HCT116 (cell line): Measurements from ENCODE around the gene DMBT1. TPM values are rescaled to one million over a fixed set of nuclear protein-coding genes. Genes with fewer than 3 reads are reported as not detected.

Source experiments
- ATAC-seq: fragments of 200-7000 bp; cut with Tn5 transposase; 2 replicates; pipeline ENCODE4 v1.9.1; 2020; ENCODE audit warnings: mild to moderate bottlenecking, moderate library complexity
- BruUV-seq: library from RNA; stranded (reverse); fragments of 400-500 nt; replicated peaks from 2 replicates; lab custom pipeline; 2021; lab: Mats Ljungman, UMichigan
- CTCF ChIA-PET: fragments of 300-600 bp; sonication (Branson Sonifier 250); formaldehyde crosslinking; loops from one replicate; lab custom pipeline; 2021; ENCODE audit warnings: antibody characterized with exemption; lab: Charles Lee
- POLR2A ChIA-PET: fragments of 300-600, 350-600 bp; sonication (Branson Sonifier 250); formaldehyde crosslinking; loops from one replicate; lab custom pipeline; 2021; ENCODE audit warnings: antibody characterized with exemption; lab: Charles Lee
- RAD21 ChIA-PET, 2 experiments: fragments of 300-600 bp; sonication (Branson Sonifier 250); formaldehyde crosslinking; loops; one replicate each; lab custom pipeline; 2023; ENCODE audit warnings: low total read pairs in 2 of 2; ENCODE audit not compliant: uncharacterized antibody in 2 of 2, unreplicated experiment in 2 of 2, low non-redundant PET in 1 of 2; lab: Charles Lee
- DNase-seq: peaks from one replicate; pipeline ENCODE4 v3.0.0-alpha.2; 2010; ENCODE audit warnings: low read depth, low spot score
- H2AFZ ChIP-seq: fragments of 200-600 bp; shearing (Covaris generic), sonication (generic); 2 replicates; pipeline ENCODE4 v1.6.1; 2017; ENCODE audit warnings: low read depth, mixed run types, mixed read lengths, antibody characterized with exemption, low read length; ENCODE audit not compliant: poor library complexity, severe bottlenecking
- H3K27ac ChIP-seq: 2 replicates; pipeline ENCODE4 v1.5.1; 2012; ENCODE audit warnings: low read depth, low read length
- H3K27me3 ChIP-seq: fragments of 200-600 bp; sonication (generic); 2 replicates; pipeline ENCODE4 v1.6.1; 2016; ENCODE audit warnings: mixed run types, low read length, mixed read lengths; ENCODE audit not compliant: insufficient read depth
- H3K36me3 ChIP-seq, 2 experiments: fragments of 200-500 bp in 1 of 2; fragments of 200-600 bp in 1 of 2; sonication (Bioruptor generic) in 1 of 2; sonication (generic) in 1 of 2; 2 replicates each; pipeline versions ENCODE4 v1.5.1 to v1.6.1; 2014 to 2016; ENCODE audit warnings: low read length in 2 of 2, inconsistent platforms in 1 of 2, mixed read lengths in 1 of 2, mixed run types in 1 of 2; ENCODE audit not compliant: insufficient read depth in 2 of 2, control insufficient read depth in 1 of 2
- H3K4me1 ChIP-seq, 2 experiments: fragments of 200-600 bp in 1 of 2; sonication (generic) in 1 of 2; 2 replicates each; pipeline versions ENCODE4 v1.5.1 to v1.6.1; 2012 to 2017; ENCODE audit warnings: low read length in 2 of 2, inconsistent platforms in 1 of 2, mild to moderate bottlenecking in 1 of 2, mixed read lengths in 1 of 2, mixed run types in 1 of 2, moderate library complexity in 1 of 2; ENCODE audit not compliant: insufficient read depth in 2 of 2, control insufficient read depth in 1 of 2
- H3K4me2 ChIP-seq: fragments of 200-600 bp; sonication (generic); 2 replicates; pipeline ENCODE4 v1.6.1; 2017; ENCODE audit warnings: mixed run types, low read length, mixed read lengths
- H3K4me3 ChIP-seq, 2 experiments: fragments of 200-600 bp in 1 of 2; sonication (generic) in 1 of 2; replicated peaks in 1 of 2; 2 replicates each; pipeline ENCODE4 v1.5.1; 2011 to 2016; ENCODE audit warnings: low read length in 2 of 2, control low read depth in 1 of 2, low read depth in 1 of 2, mild to moderate bottlenecking in 1 of 2, mixed read lengths in 1 of 2, mixed run types in 1 of 2
- H3K79me2 ChIP-seq: fragments of 200-600 bp; sonication (generic); 2 replicates; pipeline ENCODE4 v1.6.1; 2017; ENCODE audit warnings: mild to moderate bottlenecking, mixed run types, low read length, moderate library complexity, mixed read lengths; ENCODE audit not compliant: insufficient read depth
- H3K9ac ChIP-seq: fragments of 200-600 bp; sonication (generic); 2 replicates; pipeline ENCODE4 v1.6.1; 2016; ENCODE audit warnings: low read length, mixed read lengths
- H3K9me2 ChIP-seq: fragments of 200-600 bp; sonication (generic), shearing (Covaris generic); 2 replicates; pipeline ENCODE4 v1.6.1; 2017; ENCODE audit warnings: mixed run types, mild to moderate bottlenecking, moderate library complexity; ENCODE audit not compliant: insufficient read depth
- H3K9me3 ChIP-seq, 2 experiments: fragments of 200-500 bp in 1 of 2; fragments of 200-600 bp in 1 of 2; sonication (Bioruptor generic) in 1 of 2; sonication (generic) in 1 of 2; 2 replicates each; pipeline ENCODE4 v1.6.1; 2014 to 2017; ENCODE audit warnings: low read length in 2 of 2, mixed read lengths in 2 of 2, inconsistent platforms in 1 of 2, low read depth in 1 of 2, mild to moderate bottlenecking in 1 of 2, mixed run types in 1 of 2, moderate library complexity in 1 of 2; ENCODE audit not compliant: control insufficient read depth in 1 of 2, insufficient read depth in 1 of 2
- H4K20me1 ChIP-seq: fragments of 200-600 bp; sonication (generic), shearing (Covaris generic); 2 replicates; pipeline ENCODE4 v1.6.1; 2017; ENCODE audit warnings: mixed run types, mild to moderate bottlenecking, moderate library complexity; ENCODE audit not compliant: insufficient read depth
- CBX3 ChIP-seq: IDR thresholded peaks from 2 replicates; pipeline ENCODE4 v1.6.1; 2012; ENCODE audit warnings: low read depth
- EGR1 ChIP-seq: IDR thresholded peaks from 2 replicates; pipeline ENCODE4 v1.6.1; 2012; ENCODE audit warnings: low read depth
- ELF1 ChIP-seq: IDR thresholded peaks from 2 replicates; pipeline ENCODE4 v1.6.1; 2012; ENCODE audit warnings: low read depth, borderline replicate concordance
- EZH2 ChIP-seq: fragments of 200-600 bp; sonication (generic); IDR thresholded peaks from 2 replicates; pipeline ENCODE4 v1.6.1; 2017; ENCODE audit warnings: antibody characterized with exemption, mixed run types
- EZH2phosphoT487 ChIP-seq: fragments of 200-600 bp; IDR thresholded peaks from 2 replicates; pipeline ENCODE4 v1.6.1; 2018; ENCODE audit warnings: antibody characterized with exemption, borderline replicate concordance
- JUND ChIP-seq: IDR thresholded peaks from 2 replicates; pipeline ENCODE4 v1.6.1; 2012
- MAX ChIP-seq: IDR thresholded peaks from 2 replicates; pipeline ENCODE4 v1.6.1; 2012
- POLR2A ChIP-seq: IDR thresholded peaks from 2 replicates; pipeline ENCODE4 v1.7.0; 2011; ENCODE audit warnings: borderline replicate concordance; ENCODE audit not compliant: insufficient read depth, insufficient read length; ENCODE audit errors: extremely low read depth
- POLR2AphosphoS5 ChIP-seq: IDR thresholded peaks from 2 replicates; pipeline ENCODE4 v1.6.1; 2011; ENCODE audit warnings: mild to moderate bottlenecking, low read depth, low read length, moderate library complexity
- SP1 ChIP-seq: IDR thresholded peaks from 2 replicates; pipeline ENCODE4 v1.6.1; 2012; ENCODE audit warnings: low read depth
- ZNF274 ChIP-seq: fragments of 200-500 bp; sonication (Bioruptor generic); IDR thresholded peaks from 2 replicates; pipeline ENCODE4 v1.6.1; 2014; ENCODE audit warnings: mild to moderate bottlenecking, low read depth, low read length, inconsistent platforms
- intact Hi-C: fragments of 100-400 bp; cut with micrococcal nuclease; formaldehyde crosslinking; loops from 2 replicates; pipeline ENCODE4 v1.10.0; 2022
- total RNA-seq: library from RNA; stranded (reverse); gene quantifications from one replicate; pipeline ENCODE4 v1.2.1, GENCODE V29; 2021; ENCODE audit not compliant: unreplicated experiment
- TF ChIP-seq, protein P1 (sequence below): IDR thresholded peaks from 2 replicates; pipeline ENCODE4 v1.6.1; 2012; ENCODE audit warnings: low read depth

Gene DMBT1
- total RNA-seq, 1 experiment from 2014 or later: 0.17 TPM

DNA sequence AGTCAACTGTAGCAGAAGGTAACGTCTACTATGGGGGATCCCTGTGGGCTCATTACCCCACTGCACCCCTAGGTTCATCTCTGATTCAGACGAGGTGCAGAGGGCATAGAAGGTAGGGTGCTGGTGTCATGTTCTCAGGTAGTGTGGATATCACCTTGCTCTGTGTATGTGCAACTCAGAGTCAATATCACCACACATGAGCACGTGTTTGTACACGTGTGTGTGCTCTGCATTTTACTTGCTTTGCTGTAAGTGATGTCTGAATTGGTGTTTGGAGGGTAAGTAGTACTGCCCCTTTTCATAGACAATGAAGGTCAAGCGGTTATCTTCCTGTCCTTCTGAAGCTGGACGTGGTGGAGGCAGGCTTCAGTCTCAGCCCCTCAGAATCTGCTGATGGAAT lies 10.4 kb downstream of the DMBT1 start:
- CTCF ChIA-PET: interaction anchor here (2.8 kb wide), 1 partner anchor 272 kb away, joined by 10 read pairs; no protein-coding TSS in a partner anchor
- H3K4me3 ChIP-seq: no peak overlapping the region
- intact Hi-C loops: no loop called here

More for the DNA sequence above, 10.4 kb downstream of the DMBT1 start:
- BruUV-seq: no TSS peak
- Histone ChIP-seq H3K79me2 (no peaks in the 10 kb centered on the region), H3K4me1 (peaks cover 0 to 2% of the 10 kb centered on the region in 2 experiments; a peak in 1 of 4 replicates), H3K27me3 (0 out of 2 replicates have a peak, but pooled peaks cover 13% of the 10 kb centered on the region), H3K9me2 (no peaks in the 10 kb centered on the region), H3K4me2 (no peak overlapping the region), H4K20me1 (no peaks in the 10 kb centered on the region), H3K36me3 (no peaks in the 10 kb centered on the region), H3K9me3 (no peaks in the 10 kb centered on the region), H2AFZ (no peak overlapping the region), H3K27ac (no peak overlapping the region), H3K9ac (no peak overlapping the region)
- RAD21 ChIA-PET: no interaction called here
- TF ChIP-seq EZH2phosphoT487: no peak
- TF ChIP-seq, protein P1, sequence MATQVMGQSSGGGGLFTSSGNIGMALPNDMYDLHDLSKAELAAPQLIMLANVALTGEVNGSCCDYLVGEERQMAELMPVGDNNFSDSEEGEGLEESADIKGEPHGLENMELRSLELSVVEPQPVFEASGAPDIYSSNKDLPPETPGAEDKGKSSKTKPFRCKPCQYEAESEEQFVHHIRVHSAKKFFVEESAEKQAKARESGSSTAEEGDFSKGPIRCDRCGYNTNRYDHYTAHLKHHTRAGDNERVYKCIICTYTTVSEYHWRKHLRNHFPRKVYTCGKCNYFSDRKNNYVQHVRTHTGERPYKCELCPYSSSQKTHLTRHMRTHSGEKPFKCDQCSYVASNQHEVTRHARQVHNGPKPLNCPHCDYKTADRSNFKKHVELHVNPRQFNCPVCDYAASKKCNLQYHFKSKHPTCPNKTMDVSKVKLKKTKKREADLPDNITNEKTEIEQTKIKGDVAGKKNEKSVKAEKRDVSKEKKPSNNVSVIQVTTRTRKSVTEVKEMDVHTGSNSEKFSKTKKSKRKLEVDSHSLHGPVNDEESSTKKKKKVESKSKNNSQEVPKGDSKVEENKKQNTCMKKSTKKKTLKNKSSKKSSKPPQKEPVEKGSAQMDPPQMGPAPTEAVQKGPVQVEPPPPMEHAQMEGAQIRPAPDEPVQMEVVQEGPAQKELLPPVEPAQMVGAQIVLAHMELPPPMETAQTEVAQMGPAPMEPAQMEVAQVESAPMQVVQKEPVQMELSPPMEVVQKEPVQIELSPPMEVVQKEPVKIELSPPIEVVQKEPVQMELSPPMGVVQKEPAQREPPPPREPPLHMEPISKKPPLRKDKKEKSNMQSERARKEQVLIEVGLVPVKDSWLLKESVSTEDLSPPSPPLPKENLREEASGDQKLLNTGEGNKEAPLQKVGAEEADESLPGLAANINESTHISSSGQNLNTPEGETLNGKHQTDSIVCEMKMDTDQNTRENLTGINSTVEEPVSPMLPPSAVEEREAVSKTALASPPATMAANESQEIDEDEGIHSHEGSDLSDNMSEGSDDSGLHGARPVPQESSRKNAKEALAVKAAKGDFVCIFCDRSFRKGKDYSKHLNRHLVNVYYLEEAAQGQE: no peak
- TF ChIP-seq ELF1: no peak
- TF ChIP-seq SP1: no peak
- no peak for TF ChIP-seq MAX
- TF ChIP-seq JUND: no peak
- TF ChIP-seq EGR1: no peak
- no peak for TF ChIP-seq ZNF274
- no peak for TF ChIP-seq POLR2AphosphoS5
- no peak for TF ChIP-seq CBX3
- TF ChIP-seq POLR2A: no peak
- no peak for TF ChIP-seq EZH2
- ATAC-seq: no peak
- POLR2A ChIA-PET: no interaction called here
- no peak for DNase-seq
